NCI-H2081 (cell line): ENCODE measurements around the gene PPFIA4.

Experiments used
- DNase-seq, 2 experiments: peaks; one replicate each; lab custom pipeline; 2025; lab: John Stamatoyannopoulos, UW

Gene PPFIA4

GRCh38 chr1:203126866-203127665 is 100.8 kb downstream of the PPFIA4 start:
- no peak for DNase-seq

GRCh38 chr1:203127666-203128430 is 101.6 kb downstream of the PPFIA4 start, which contains the start of gene ADORA1:
Gene ADORA1, plus strand, starts transcription at chr1:203127726. Its CDS starts 1,116 bp downstream, at chr1:203128842.
- DNase-seq: peak; percentile 55 to 58

- DNase-seq: no peak
These were observed 102.1 kb downstream of the PPFIA4 start for GRCh38 chr1:203128431-203128715.
